Measurements from ENCODE around the gene PABPN1.
"Not testable (repeated sequence)": the region's sequence is repeated elsewhere in the genome, so short reads cannot be mapped to it uniquely, and the experiment has no call there.

Gene PABPN1

GRCh38 chr14:23320584-23321571, at the start of gene PABPN1:
Gene PABPN1, plus strand, starts transcription at chr14:23321457. Its CDS starts 13 bp downstream, at chr14:23321470.
- DNase-seq (ENCODE audit: low read depth): peak; percentile 100

- no peak for DNase-seq (ENCODE audit: low read depth)
These were observed 45.8 kb upstream of the PABPN1 start for GRCh38 chr14:23275412-23275811.

- no peak for DNase-seq (ENCODE audit: low read depth)
These were observed 44.1 kb upstream of the PABPN1 start for GRCh38 chr14:23277189-23277588.

- DNase-seq (ENCODE audit: low read depth): not testable (repeated sequence)
These were observed 43.3 kb upstream of the PABPN1 start for GRCh38 chr14:23277928-23278327.

GRCh38 chr14:23281247-23281646, 40.0 kb upstream of the PABPN1 start:
- DNase-seq (ENCODE audit: low read depth): no peak

GRCh38 chr14:23284654-23285529, 36.4 kb upstream of the PABPN1 start:
- DNase-seq (ENCODE audit: low read depth): peak; percentile 19

GRCh38 chr14:23285530-23286019, 35.7 kb upstream of the PABPN1 start:
- peak; percentile 3 for DNase-seq (ENCODE audit: low read depth)

GRCh38 chr14:23286020-23286901, 35.0 kb upstream of the PABPN1 start, which contains the start of gene HOMEZ:
Gene HOMEZ, minus strand, starts transcription at chr14:23286132. Its CDS starts 180 bp downstream, at chr14:23285952.
- DNase-seq (ENCODE audit: low read depth): peak; percentile 99

- no peak for DNase-seq (ENCODE audit: low read depth)
These were observed 34.3 kb upstream of the PABPN1 start for GRCh38 chr14:23286902-23287479.

GRCh38 chr14:23294734-23295561, 26.3 kb upstream of the PABPN1 start:
- peak; percentile 63 for DNase-seq (ENCODE audit: low read depth)

- no peak for DNase-seq (ENCODE audit: low read depth)
These were observed 25.1 kb upstream of the PABPN1 start for GRCh38 chr14:23296012-23296777.

- no peak for DNase-seq (ENCODE audit: low read depth)
These were observed 24.2 kb upstream of the PABPN1 start for GRCh38 chr14:23297096-23297495.

GRCh38 chr14:23297611-23298277, 23.5 kb upstream of the PABPN1 start:
- no peak for DNase-seq (ENCODE audit: low read depth)

GRCh38 chr14:23299211-23299957, 21.9 kb upstream of the PABPN1 start:
- peak; percentile 62 for DNase-seq (ENCODE audit: low read depth)

- no peak for DNase-seq (ENCODE audit: low read depth)
These were observed 21.1 kb upstream of the PABPN1 start for GRCh38 chr14:23299986-23300686.

- peak; percentile 31 for DNase-seq (ENCODE audit: low read depth)
These were observed 20.5 kb upstream of the PABPN1 start for GRCh38 chr14:23300687-23301223.

Measured in EH (cell line).